Measurements from ENCODE around the gene WRAP73. TPM values are rescaled to one million over a fixed set of nuclear protein-coding genes. Genes with fewer than 3 reads are reported as not detected.

Gene WRAP73
- polyA plus RNA-seq, 3 donors = 26.1 to 64.9 (median 33.2) TPM

- Mint-ChIP-seq H3K4me3 (no peak overlapping the region), H3K36me3 (no peaks in the 10 kb centered on the region), H3K27me3 (ENCODE audit: low read depth in 3 of 3) (peaks cover 5 to 13% (median 8%) of the 10 kb centered on the region in 3 donors), H3K27ac (no peak overlapping the region), H3K4me1 (peaks cover 20% of the 10 kb centered on the region), H3K9me3 (no peaks in the 10 kb centered on the region)
- Histone ChIP-seq H3K4me2 (replicated peaks; ENCODE audit: extremely low read depth, low read length, poor library complexity, severe bottlenecking) (no peak overlapping the region), H3K36me3 (replicated peaks in 1 of 2; ENCODE audit: control insufficient read depth in 1 of 2, insufficient read depth in 2 of 2, low read length in 2 of 2) (no peaks in the 10 kb centered on the region), H3K4me1 (ENCODE audit: control insufficient read depth in 1 of 2, insufficient read depth in 2 of 2, low read length in 2 of 2) (peaks cover 18 to 19% of the 10 kb centered on the region in 2 donors), H3K79me2 (ENCODE audit: insufficient read depth, low read length) (no peaks in the 10 kb centered on the region), H3K9me3 (replicated peaks in 1 of 2; ENCODE audit: control insufficient read depth in 1 of 2, insufficient read depth in 1 of 2, low read length in 2 of 2) (no peaks in the 10 kb centered on the region), H3K4me3 (replicated peaks in 1 of 3; ENCODE audit: low read depth in 2 of 3, low read length in 3 of 3) (no peak overlapping the region), H3K27ac (ENCODE audit: low read depth in 1 of 2, low read length in 2 of 2) (no peak overlapping the region), H3K27me3 (ENCODE audit: control insufficient read depth in 2 of 2, insufficient read depth in 2 of 2, low read length in 2 of 2) (no peaks in the 10 kb centered on the region), H3K9ac (ENCODE audit: insufficient read depth, low read length, poor library complexity, severe bottlenecking) (no peak overlapping the region), H4K20me1 (ENCODE audit: insufficient read depth, low read length) (no peaks in the 10 kb centered on the region), H2AFZ (ENCODE audit: insufficient read depth, low read depth, low read length, poor library complexity, severe bottlenecking) (no peak overlapping the region)
- intact Hi-C loops (cut with micrococcal nuclease) = no loop called here
- no peak for DNase-seq
- no peak for TF ChIP-seq CTCF (IDR thresholded peaks at IDR 0.05)
- WGBS (ENCODE audit: insufficient coverage) = 92% methylated on average over 10 of the region's 16 CpGs
Observed at GRCh38 chr1:3601743-3602142, 48.2 kb downstream of the WRAP73 start.

GRCh38 chr1:3600354-3600753 lies 49.5 kb downstream of the WRAP73 start:
- TF ChIP-seq CTCF (IDR thresholded peaks at IDR 0.05) = no peak
- no peak overlapping the region for H3K4me3 Mint-ChIP-seq
- Histone ChIP-seq H3K27me3 (ENCODE audit: control insufficient read depth in 2 of 2, insufficient read depth in 2 of 2, low read length in 2 of 2) (no peaks in the 10 kb centered on the region), H3K4me1 (ENCODE audit: control insufficient read depth in 1 of 2, insufficient read depth in 2 of 2, low read length in 2 of 2) (peaks cover 20% of the 10 kb centered on the region in 2 donors), H3K9me3 (replicated peaks in 1 of 2; ENCODE audit: control insufficient read depth in 1 of 2, insufficient read depth in 1 of 2, low read length in 2 of 2) (no peaks in the 10 kb centered on the region), H3K4me3 (replicated peaks in 1 of 3; ENCODE audit: low read depth in 2 of 3, low read length in 3 of 3) (no peak overlapping the region), H3K27ac (ENCODE audit: low read depth in 1 of 2, low read length in 2 of 2) (no peak overlapping the region), H3K9ac (ENCODE audit: insufficient read depth, low read length, poor library complexity, severe bottlenecking) (no peak overlapping the region), H3K4me2 (replicated peaks; ENCODE audit: extremely low read depth, low read length, poor library complexity, severe bottlenecking) (no peak overlapping the region), H4K20me1 (ENCODE audit: insufficient read depth, low read length) (no peaks in the 10 kb centered on the region), H2AFZ (ENCODE audit: insufficient read depth, low read depth, low read length, poor library complexity, severe bottlenecking) (no peak overlapping the region), H3K79me2 (ENCODE audit: insufficient read depth, low read length) (no peaks in the 10 kb centered on the region), H3K36me3 (replicated peaks in 1 of 2; ENCODE audit: control insufficient read depth in 1 of 2, insufficient read depth in 2 of 2, low read length in 2 of 2) (no peaks in the 10 kb centered on the region)
- H3K9me3 Mint-ChIP-seq = no peaks in the 10 kb centered on the region
- no peak for DNase-seq
- H3K36me3 Mint-ChIP-seq = no peaks in the 10 kb centered on the region
- peaks cover 7 to 13% (median 8%) of the 10 kb centered on the region in 3 donors for H3K27me3 Mint-ChIP-seq (ENCODE audit: low read depth in 3 of 3)
- intact Hi-C loops (cut with micrococcal nuclease) = no loop called here
- H3K27ac Mint-ChIP-seq = no peak overlapping the region
- WGBS (ENCODE audit: insufficient coverage) = 93% methylated on average over 10 of the region's 10 CpGs
- H3K4me1 Mint-ChIP-seq = peaks cover 21% of the 10 kb centered on the region

Measured in CD14-positive monocyte (primary cell).